ENCODE measurements around the gene CCDC188.

The CCDC188 gene

GRCh38 chr22:20116951-20117632, 33.8 kb downstream of the CCDC188 start, which contains the start of gene TRMT2A:
TRMT2A (minus strand) TSS chr22:20117226; CDS start chr22:20116906, 320 bp downstream.
- DNase-seq (ENCODE audit: low spot score): peak; percentile 99

DNA sequence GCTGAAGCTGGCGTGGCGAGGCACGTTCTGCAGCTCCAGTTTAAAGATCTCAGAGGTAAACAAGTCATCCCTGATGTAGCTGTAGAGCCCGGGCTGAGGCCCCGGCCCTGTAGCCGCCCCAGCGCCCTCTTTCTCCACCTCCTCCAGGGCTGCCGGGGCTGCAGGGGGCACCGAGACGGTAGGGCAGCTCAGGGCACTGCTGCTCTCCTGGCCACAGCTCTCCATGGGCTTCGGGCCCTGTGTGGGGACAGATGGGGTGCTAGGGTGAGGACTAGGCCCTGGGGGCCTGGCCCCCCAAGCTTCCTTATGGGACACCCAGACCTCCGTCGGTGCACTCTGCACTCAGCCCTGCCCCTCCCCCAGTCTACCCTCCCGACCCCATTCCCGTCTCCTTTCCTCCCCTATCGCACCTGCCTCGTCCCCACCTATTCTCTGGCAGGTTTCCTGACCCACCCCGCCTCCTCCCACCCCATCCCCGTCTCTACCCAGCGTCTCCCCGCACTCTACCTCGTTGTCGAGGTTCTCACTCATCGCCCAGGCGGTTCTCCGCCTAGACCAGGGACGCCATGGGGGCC, 34.4 kb downstream of the CCDC188 start:
- DNase-seq (ENCODE audit: low spot score): no peak

DNA sequence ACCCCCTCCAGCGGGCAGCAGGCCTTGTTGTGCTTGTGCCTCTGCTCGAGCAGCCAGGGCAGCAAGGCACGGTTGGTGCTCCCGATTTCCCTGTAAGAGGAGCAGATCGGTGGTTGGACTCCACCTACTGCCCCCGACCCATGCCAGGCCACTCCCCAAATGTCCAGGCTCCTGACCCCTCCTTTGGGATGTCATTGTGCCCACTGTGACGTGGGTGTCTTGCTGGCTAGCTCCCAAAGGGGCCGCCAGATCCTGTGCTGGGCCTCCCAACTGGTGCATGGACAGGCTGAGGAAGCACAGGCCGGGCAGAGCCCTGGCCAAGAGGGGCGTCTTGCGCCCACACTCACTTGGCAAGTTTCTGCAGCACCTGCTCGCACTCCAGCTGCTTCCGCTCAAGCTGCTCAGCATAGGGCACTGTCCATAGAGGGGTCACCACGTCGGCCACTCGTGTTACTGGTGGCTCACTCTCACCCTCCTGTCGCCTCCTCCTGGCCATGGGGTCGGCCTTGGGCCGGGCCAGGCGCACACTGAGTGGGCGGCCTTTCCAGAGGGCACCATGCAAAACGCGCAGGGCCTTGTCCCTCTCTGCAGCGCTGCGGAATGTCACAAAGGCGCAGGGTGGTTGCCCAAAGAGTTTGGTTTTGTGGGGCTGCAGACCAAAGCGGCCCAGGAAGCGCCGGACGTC, 35.0 kb downstream of the CCDC188 start, which contains the start of gene RANBP1:
RANBP1 (plus strand) TSS at position 414 of the 685 bp plus-strand sequence; CDS start at position 495, 81 bp downstream.
- DNase-seq (ENCODE audit: low spot score): no peak

DNA sequence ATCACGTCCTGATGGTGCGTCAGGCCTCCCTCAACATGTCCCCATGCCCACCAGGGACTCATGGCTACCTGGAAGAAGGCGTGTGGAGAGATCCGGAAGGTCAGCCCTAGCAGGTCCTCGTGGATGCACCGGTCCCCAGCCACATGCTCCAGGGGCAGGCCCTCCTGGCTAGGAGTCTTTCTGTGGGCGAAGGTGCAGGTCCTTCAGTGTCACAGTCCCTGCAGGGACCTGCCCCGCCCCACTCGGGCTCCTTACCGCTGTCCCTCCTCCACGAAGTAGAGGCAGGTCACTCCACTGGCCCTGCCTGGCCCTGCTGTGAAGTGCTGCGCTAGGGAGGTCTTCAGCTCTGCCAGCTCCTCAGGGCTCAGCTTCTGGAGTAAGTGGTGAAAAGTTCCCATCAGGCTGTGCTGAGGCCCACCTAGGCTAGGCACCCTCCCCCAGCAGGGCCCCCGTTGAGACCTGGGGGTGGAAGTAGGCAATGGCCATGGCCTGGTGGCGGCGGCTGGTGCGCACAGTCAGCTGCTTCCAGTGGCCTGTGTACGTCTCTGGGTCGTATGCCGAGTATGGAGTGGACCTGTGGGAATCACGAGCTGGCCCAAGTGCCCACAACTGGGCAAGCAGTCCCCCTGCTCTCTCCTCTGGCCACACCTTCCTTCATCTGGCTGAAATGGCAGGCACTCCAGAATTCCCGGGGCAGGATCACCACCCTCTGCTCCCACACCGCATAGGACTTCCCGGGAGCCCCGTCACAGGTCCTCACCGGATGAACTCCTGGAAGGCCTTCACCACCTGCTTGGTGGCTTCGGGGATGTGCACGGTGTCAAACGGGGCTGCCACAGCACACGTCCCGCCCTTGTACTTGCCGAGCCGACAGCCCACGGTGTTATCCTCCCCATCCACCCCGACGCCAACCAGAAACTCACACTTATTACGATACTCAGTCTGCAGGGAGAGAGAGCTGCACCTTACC, 36.1 kb downstream of the CCDC188 start:
- DNase-seq (ENCODE audit: low spot score): no peak

- DNase-seq (ENCODE audit: low spot score): no peak
These were observed 37.1 kb downstream of the CCDC188 start for GRCh38 chr22:20113551-20114310.

DNA sequence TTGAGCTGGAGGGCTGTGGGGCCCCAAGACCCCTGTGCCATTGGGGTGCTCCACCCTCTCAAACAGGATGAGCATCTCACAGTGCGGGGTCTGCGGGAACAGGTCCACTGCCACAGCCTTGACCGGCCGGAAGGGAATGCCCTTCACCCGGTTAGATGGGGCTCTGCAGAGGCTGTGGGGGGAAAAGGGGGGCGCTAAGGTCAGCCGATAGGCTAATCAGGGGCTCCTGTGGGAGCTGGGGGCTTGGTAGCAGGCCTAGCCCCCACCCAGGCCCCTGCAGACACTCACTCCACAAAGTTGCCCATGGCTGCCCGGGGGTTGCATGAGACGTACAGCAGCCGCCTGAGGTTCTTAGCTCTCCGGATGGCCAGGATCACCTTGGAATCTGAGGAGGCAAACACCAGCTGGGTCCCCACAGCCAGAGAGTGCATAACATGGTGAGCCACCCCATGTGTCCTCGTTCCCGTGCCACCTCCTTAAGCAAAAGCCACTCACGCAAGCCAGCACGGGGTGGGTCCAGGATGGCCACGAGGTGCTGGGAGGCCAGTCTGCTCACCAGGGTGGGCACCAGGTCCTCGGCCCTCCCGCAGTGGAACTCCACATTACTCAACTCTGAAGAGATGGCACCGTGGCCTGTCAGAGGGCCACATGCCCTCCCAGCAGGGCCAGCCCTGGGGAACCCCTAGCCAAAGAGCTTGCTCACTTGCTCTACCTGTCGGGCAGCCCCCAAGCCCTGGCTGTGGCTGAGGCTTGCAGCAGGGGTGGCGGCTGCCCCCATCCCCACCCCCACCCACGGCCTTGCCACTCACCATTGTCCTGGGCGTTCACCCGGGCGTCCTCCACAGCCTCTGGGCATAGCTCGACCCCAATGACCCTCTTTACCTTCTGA, 38.0 kb downstream of the CCDC188 start:
- DNase-seq (ENCODE audit: low spot score): no peak

GRCh38 chr22:20111689-20112622, 38.9 kb downstream of the CCDC188 start:
- DNase-seq (ENCODE audit: low spot score): no peak

- DNase-seq (ENCODE audit: low spot score): peak; percentile 49
These were observed 39.7 kb downstream of the CCDC188 start for GRCh38 chr22:20111045-20111688.

GRCh38 chr22:20110359-20110985, 40.4 kb downstream of the CCDC188 start:
- no peak for DNase-seq (ENCODE audit: low spot score)

GRCh38 chr22:20109411-20110358, 41.2 kb downstream of the CCDC188 start:
- no peak for DNase-seq (ENCODE audit: low spot score)

GRCh38 chr22:20108757-20109230, 42.1 kb downstream of the CCDC188 start:
- no peak for DNase-seq (ENCODE audit: low spot score)

GRCh38 chr22:20107951-20108756, 42.7 kb downstream of the CCDC188 start:
- no peak for DNase-seq (ENCODE audit: low spot score)

DNA sequence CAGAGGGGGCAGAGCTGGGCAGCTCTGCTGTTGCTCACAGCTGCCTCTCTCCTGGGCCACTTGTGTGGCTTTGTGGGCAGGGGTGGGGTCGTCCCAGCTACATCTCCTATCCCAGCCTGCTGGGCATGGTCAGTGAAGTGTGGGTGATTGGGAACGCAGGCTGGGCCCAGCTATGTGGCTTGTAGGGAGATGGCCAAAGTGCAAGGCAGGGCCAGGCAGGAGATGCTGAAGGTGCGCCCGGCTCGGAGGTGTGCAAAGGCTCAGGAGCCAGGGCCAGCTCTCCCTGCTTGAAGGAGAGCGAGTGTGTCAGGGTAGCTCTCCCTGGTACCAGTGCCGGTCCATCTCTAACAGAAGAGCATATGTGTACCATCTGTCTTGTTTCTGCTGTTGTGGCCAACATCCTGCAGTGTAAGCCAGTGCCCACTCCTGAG, 43.4 kb downstream of the CCDC188 start:
- no peak for DNase-seq (ENCODE audit: low spot score)

GRCh38 chr22:20106849-20107237, 44.0 kb downstream of the CCDC188 start:
- no peak for DNase-seq (ENCODE audit: low spot score)

DNA sequence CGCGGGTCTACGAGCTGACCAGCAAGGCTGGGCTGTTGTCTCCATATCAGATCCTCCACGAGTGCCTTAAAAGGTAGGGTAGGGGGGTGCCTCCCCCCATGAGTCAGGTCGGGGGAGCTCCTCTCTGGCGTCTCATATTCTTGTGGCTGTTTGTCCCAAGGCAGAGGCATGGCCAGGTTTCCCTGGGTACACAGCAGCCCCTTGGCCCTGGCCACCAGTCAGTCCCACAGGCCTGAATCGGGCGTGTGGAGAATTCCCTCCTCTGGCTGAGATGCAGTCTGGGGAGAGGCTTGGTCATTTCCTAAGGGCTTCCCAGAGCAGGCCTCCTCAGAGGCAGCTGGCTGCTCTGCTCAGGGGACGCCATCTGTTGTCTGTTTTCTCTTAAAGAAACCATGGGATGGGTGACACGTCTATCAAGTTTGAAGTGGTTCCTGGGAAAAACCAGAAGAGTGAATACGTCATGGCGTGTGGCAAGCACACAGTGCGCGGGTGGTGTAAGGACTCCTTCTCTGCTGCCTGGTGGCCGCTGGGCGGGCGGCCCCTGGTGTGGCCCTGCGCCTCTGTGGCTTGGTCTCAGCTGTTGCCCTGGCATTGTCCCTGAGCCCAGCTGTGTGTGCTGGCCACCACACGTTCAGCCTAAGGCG, 44.5 kb downstream of the CCDC188 start:
- DNase-seq (ENCODE audit: low spot score): no peak
